Vagina (tissue), 2 donors: Measurements from ENCODE around the gene AXIN1.

Experiments used
- CTCF ChIP-seq, 3 experiments: fragments of 450-650 bp in 2 of 3; fragments of 200-600 bp in 1 of 3; sonication (generic) in 1 of 3; IDR thresholded peaks; one replicate each; pipeline ENCODE4 v1.5.1; 2017 to 2019; ENCODE audit warnings: antibody characterized with exemption in 3 of 3, mild to moderate bottlenecking in 2 of 3, moderate library complexity in 2 of 3
- POLR2AphosphoS5 ChIP-seq, 2 donors: sonication (generic); formaldehyde crosslinking; IDR thresholded peaks; one replicate each; pipeline ENCODE4 v1.9.0; 2017; ENCODE audit warnings: antibody characterized with exemption in 2 of 2, mild to moderate bottlenecking in 2 of 2, low read depth in 1 of 2; ENCODE audit not compliant: insufficient read depth in 1 of 2

- no peak for TF ChIP-seq CTCF (IDR thresholded peaks at IDR 0.05)
- no peak for TF ChIP-seq POLR2AphosphoS5 (IDR thresholded peaks at IDR 0.05; ENCODE audit: insufficient read depth in 1 of 2, low read depth in 1 of 2)
Measured at GRCh38 chr16:287981-288920, 64.3 kb downstream of the AXIN1 start.
